HG02981 (cell line): ENCODE results near the gene FADS3.

ENCODE experiments used
- ATAC-seq: cut with Tn5 transposase; IDR thresholded peaks from one replicate; pipeline ENCODE4 v1.9.1; 2021; ENCODE audit warnings: mild to moderate bottlenecking, moderate library complexity; ENCODE audit not compliant: unreplicated experiment

FADS3 gene

DNA sequence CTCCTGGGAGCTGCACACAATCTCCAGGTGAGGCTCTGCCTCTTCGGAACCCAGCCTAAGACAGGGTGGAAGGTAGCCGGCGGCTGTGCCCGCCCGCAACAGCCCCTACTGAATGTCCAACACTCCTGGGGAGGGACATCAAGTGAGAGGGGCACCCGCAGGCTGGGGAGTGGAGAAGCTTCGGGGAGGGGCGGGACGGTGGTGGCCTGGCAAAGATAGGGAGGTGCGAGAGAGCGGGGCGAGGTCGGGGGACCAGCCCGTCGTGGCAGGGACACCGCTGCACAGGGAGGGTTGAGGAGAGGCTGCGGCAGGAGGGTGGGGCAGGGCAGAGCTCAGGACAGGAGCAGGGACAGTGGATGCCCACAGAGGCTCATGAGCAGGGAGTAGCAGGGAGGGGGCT, 8.9 kb upstream of the FADS3 start:
- ATAC-seq: no peak

DNA sequence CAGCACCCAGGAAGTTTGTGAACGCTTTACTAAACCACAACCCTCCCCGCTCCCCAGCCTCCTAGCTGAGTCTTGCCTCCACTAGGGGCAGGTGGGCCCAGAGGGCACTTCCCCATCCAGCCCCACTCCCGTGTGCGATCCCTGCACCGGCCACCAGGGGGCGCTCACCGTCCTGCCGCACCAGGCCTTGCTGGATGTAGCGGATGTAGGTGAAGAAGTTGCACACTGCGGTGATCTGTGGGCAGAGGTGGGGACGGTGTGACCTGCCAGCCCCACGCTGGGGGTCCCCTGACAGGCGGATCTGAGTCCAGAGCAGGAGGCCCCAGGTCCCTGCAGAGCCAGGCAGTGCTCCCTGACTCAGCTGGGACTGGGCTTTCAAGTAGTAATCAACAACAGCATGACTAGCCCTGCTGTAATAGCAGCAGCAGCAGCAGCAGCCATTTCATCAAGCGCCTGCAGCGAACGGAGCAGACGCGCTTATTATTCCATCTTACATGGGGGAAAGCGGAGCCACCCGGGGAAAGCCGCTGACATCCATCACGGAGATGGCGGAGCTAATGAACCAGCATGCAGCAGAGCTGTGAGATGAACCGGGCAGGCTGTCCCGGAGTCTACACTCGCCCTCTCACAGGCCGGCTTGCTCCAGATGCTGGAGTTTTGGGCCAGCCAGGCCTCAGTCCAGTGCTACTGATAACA, 7.9 kb upstream of the FADS3 start:
- peak; percentile 72 for ATAC-seq

DNA sequence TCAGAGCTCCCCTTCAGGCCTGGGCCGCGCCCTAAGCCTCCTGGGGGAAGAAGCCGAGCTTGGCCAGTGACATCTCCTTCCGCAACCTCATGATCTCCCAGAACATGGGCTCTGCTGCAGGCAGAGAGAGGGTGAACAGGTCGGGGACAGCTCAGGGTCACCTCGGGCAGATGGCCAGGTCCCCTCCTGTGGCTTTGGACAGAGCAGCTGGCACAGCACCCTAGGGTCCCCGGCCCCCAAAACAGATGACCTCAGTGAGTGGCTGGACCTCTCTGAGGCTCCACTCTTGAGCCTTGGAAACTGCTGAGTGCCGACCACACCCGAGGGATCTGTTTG, 6.9 kb upstream of the FADS3 start:
- no peak for ATAC-seq

DNA sequence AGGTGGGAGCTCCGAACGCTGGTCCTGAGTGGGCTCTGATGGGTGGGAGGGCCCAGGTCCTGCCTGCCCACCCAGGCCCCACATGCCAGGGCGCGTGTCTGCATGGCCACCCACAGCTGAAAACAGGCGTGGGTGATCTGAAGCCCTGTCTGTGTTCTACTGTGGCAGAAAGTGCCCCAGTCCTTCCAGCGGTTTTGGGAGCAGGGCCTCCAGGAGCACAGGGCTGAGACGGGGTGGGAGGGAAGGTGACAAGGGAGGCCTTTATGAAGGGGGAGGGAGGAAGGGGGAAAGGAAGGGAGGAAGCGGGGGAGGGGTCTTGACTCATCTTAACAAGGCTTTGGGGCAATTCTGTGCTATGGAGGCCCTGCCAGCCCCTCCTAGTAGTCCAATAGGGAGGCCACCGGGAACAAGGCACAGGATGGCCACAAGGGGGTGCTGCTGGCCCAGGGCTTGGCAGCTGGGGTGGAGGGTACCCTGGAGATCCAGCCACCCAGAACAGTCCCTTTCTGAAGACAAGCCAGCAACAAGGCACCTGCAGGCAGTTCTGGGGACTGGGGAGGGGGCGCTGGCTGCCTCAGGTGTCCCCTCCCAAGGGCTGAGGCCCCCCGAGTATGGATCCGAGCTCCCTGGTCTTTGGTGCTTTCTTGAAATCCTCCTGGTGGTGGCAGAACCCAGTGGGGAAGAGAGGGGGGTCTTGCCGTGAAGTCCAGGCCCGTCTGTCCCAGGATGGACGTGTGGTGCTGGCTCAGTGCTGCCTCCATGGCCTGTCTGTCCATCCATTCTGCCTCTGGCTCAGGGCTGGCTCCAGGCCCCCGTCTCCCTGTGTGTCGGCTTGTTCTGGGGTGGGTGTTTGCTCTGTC, 6.3 kb upstream of the FADS3 start:
- no peak for ATAC-seq

DNA sequence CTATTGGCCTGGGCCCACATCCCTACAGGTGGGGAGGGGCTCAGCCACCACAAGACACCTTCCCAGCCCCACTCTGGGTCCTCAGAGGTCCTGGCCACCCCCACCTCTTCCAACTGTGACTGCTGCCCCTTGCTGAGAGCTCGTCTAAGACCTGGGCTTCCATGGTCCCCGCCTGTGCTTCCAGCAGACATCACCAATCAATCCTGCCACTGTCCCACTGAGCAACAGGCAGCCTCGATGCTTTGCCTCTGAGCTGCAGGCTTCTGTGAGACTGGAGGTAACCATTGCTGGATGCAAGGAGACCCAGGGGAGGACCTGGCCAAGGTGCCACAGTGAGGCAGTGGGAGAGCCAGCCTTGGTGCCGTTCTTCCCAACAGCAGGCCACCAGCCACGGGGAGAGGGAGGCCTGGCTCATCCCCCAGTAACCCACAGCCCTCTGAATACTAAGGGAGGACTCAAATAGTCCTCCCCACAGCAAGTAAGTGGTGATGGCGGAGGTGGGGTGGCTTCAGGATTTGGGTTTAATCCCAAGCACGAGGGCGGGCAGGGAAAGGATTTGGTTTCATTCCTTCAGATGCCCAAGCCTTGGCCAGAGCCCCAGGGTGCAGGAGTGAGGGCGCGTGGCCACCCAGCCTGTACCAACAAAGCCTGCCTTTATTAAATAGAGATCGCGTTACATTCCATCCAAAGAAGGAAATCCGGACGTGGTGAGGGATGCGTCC, 5.5 kb upstream of the FADS3 start:
- no peak for ATAC-seq

DNA sequence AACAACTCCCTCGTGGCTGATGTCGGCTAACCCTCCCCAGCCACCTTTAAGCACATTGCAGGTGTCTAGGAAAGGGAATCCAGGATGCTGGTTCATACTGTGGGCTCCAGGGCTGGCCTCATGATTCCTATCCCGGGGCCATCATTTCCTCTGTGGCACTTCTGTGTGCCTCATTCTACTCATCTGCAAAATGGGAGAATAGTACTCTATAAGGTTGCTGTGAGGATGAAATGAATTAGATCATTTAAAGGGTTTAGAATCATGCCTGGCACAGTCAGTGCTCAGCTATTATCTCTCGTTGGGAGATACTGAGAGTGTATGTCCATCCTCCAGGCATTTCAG, 4.3 kb upstream of the FADS3 start:
- ATAC-seq: no peak

DNA sequence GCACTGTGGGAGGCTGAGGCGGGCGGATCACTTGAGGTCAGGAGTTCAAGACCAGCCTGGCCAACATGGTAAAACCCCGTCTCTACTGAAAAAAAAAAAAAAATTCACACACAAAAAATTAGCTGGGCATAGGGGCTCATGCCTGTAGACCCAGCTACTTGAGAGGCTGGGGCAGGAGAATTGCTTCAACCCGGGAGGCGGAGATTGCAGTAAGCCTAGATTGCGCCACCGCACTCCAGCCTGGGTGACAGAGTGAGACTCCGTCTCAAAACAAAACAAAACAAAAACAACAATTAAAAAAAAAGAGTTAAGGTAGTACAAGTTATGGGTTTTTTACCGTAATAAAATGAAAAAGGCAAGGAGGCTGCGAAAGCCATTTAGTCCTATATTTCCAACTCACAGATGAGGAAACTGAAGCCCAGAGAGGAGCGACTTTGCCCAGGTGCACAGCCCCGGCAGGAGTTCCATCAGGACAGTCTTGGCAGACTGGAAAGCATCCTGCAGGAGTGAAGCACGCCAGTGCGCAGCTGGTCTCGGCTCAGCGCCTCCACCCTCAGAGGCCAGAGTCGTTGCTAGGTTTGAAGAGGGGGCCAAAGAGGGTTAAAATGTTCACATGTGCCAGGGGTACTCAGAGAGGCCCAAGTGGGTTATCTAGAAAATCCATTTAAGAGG, 3.8 kb upstream of the FADS3 start:
- no peak for ATAC-seq

DNA sequence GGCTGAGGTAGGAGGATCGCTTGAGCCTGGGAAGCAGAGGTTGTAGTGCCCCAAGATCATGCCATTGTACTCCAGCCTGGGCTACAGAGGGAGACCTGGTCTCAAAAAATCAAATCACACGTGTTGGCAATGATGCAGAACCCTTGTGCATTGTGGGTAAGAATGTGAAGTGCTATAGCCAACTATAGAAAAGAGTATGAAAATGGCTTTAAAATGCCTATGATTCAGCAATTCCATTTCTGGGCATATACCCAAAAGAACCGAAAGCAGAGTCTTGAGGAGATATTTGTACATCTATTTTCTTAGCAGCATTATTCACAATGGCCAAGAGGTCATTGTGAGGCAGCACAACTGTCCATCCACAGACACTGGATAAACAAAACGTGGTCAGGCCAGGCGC, 2.6 kb upstream of the FADS3 start:
- ATAC-seq: no peak

DNA sequence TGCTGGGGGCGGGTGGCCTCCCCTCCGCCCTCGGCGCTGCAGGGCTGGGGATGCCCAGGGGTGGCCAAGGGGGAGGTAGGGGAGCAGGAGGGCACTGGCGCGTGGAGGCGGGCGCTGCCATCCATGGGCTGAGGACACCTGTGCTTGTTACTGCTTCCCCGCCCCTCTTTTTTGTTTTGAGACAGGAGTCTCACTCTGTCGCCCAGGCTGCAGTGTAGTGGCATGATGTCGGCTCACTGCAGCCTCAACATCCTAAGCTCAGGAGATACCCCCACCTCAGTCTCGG, 683 bp upstream of the FADS3 start:
- ATAC-seq: peak; percentile 31

DNA sequence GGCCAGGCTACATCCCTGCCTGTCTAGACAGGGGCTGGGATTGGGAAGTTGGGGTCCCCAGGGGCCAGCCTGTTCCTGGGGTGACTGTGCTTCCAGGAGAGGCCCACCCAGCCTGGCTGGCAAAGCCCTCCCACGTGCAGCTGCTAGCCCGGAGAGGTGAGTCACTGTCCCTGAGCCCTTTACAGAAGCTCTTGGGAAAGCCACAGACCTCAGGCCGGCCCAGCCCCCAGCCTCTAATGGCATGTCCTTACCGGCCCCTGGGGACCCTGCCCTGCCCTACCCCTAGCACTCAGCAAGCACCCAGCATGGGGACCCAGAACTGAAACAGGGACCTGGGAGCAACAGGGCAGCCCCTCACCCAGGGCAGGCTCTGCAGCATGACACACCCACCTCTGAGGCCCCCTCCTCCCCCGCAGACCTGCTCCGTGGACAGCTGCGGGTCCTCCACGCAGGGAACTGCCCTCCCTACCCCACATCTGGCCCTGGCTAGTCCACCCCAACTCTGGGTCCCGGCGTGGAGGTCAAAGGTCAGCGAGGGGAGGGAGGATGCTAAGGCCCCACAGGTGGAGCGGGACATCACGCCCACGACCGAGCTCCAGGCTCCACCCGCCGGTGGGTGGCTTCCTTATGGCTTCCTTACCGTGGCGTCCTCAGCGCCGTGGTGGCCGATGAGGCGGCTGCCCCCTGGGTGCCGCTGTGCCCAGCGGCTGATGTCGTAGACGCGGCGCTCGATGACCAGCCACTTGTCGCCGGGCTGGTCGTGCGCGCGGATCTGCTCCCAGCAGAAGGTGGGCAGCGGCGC, 615 bp downstream of the FADS3 start:
- peak; percentile 16 for ATAC-seq

DNA sequence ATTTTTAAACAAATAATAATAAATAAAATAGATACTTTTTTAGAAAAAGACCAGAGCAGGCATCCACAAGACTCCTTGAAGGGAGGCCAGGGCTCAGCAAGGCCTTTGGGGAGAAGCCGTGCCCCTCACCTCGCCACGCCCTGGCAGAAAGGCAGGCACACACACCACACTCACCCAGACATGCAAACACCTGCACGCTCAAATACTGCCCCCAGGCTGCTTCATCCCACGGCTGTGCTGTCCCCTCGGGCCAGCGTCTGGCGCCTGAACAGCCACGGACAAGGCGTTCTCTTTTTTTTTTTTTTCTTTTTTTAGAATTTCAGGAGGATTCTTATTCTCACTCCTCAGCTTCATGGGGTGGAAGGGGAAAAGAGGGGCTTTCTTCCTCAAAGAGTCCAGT, 1.5 kb downstream of the FADS3 start:
- no peak for ATAC-seq

DNA sequence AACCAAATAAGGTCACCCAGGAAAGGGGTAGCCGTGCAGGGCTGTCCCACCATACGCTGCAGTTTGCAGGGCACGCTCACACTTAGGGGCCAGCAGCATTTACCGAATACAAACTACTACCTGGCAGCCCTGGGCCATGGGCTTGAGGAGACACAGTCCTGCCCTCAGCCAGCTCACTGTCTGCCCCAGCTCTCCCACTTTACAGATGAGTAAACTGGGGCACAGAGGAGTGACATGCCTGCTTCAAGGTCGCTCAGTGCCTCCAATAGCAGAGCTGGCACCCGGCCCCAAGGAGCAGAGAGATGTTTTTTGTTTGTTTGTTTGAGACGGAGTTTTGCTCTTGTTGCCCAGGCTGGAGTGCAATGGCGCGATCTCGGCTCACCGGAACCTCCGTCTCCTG, 2.8 kb downstream of the FADS3 start:
- ATAC-seq: no peak

DNA sequence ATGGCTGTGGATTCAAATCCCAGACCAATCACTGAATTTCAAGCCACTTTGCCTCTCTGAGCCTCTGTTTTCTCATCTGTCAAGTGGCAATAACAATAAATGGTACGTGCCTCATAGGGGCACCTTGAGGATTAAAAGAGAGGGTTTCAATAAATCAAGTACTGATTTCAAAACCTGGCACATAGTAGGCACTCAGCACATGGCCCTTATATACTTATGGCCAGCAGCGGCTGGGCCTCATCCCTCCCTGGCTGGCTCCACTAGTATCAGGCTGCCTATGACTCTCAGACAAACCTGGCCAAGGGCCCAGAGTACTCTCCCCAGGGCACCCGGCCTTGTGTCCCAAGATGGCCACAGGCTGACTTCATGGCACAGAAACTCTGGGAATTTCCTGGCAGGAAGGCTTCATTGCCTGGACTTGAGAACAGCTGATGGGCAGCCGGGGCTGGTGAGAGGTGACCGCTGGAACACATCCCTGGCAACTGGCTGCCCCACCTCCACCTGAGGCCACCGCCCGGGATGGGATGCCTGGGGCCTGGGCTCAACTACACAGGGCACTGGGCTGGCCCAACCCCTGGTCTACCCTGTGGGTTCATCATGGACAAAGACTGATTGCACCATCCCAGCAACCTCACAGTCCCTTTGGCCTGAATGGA, 3.4 kb downstream of the FADS3 start:
- no peak for ATAC-seq

DNA sequence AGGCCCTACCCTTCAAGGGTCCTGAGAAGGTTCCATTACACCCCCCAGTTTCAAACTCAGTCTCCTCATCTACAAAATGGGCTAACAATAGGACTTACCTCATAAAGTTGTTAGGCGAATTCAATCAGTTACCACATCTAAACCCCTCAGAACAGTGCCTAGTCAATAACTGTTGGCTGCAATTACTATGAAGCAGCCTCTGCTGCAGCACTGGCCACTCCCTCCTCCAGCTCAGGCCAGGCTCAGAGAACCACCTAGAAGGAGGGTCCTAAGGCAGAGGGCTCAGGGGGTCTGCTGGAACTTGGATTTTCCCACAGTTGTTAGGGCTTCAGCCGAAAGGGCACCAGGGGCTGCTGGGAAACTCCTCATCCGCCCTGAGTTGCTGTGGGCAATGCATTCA, 4.7 kb downstream of the FADS3 start:
- ATAC-seq: no peak

DNA sequence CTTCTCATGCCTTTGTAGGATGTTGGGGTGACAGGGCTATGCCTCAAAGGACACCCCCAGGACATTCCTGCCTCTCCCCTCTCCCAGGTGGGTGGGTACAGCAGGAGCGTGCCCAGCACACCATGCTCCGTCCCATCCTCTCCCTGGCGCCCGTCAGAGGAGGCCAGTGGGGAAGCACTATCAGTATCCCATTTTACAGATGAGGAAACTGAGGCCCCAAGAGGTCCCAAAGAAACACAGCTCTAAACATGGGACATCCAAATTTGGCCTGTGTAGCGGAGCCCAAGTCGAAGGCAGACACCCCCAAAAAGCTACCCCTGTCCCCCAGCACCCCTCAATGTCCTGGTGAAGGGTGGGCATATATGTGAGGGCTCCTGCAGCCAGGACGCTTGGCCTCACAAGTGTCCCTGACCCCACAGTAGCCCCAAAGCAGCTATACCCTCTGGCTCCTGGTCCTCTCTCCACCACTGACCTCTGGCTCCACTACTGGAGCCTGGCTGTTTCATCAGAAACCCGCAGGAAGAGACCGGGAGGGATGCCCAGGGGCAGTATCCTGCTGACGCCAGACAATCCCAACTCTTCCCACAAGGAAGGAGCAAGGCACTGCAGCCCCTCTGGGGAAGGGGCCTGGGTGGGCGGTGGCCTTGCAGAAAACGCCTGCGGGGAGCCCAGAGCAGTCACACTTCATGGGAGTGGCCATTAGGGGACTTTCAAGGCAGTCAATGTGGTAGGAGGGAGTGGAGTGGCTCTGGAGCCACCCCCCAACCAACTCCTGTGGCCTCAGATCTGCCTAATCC, 5.4 kb downstream of the FADS3 start:
- ATAC-seq: no peak

DNA sequence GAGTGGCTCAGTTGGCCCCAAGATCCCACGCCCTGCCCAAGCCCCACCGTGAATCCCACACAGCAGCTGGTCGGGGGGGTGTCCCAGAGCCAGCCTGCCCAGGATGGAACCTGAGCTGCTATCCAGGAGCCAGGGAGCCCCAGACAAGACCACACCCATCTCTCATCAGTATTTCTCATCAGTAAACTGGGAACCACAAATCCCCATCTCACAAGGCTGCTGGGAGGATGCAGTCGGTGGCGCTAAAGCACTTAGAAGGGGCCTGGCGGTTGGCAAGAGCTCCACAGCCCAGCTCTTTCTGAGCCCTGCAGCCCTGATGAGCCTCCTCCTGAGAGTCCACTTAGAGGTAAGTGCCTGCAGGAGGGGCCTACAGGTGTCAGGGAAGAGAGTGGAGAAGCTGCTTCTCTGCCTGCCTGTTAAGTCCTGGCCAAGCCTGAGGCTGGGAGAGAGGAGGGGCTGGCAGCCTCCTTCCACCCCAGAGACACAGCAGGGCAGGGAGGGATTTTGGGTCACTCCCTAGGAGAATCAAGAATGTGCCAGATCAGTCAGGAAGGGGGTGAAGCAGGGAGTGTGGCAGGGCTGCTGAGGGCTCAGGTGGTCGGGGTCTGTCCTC, 6.1 kb downstream of the FADS3 start:
- no peak for ATAC-seq

DNA sequence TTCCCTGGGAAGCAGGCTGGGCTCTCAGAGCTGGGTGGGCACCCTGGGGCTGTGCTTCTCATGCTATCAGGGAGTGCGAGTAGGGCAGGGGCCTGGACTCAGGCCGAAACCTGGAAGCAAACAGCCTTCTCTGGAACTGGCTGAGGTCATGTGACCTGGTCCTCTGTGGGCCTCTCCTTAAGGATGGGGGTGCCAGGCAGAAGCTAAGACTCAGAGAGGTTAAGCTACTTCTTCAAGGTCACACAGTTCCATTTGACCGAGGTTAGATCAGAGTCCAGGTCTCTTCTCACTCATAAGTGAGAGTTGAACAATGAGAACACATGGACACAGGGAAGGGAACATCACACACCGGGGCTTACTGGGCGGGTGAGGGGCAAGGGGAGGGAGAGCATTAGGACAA, 7.4 kb downstream of the FADS3 start:
- ATAC-seq: no peak

DNA sequence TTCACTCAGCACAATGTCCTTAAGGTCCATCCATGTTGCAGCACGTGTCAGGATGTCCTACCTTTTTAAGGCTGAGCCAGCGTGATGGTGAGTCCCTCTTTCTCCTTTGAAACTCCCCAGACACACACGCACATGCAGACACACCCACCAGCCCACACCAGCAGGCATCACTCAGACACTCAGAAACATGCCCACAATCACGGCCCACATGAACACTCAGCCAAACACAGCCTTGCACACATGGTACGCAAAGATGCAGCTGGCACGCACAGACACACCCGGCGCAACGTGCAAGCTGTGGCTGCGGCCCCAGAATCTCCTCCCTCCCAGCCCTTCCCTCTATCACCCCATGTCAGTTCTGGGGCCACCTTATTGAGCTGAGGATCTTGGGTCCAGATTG, 8.0 kb downstream of the FADS3 start:
- ATAC-seq: no peak

DNA sequence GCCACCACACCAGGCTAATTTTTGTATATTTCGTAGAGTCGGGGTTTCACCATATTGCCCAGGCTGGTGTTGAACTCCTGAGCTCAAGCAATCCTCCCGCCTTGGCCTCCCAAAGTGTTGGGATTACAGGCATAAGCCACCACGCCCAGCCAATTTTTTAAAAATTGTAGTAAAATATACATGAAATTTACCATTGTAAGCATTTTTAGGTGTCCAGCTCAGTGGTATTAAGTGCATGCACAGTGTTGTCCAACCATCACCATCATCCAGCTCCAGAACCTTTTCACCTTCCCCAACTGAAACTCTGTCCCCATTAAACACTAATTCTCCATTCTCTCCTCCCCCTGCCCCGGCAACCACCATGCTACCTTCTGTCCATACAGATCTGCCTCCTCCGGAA, 8.5 kb downstream of the FADS3 start:
- ATAC-seq: no peak
